BLaER1 (cell line): Measurements from ENCODE around the gene GRIA1.

Source experiments
- H3K27ac ChIP-seq: shearing (Covaris generic); formaldehyde crosslinking; 2 replicates; pipeline ENCODE4 v1.8.1; 2022
- H3K27me3 ChIP-seq: shearing (Covaris generic); formaldehyde crosslinking; 2 replicates; pipeline ENCODE4 v1.8.1; 2022
- H3K36me3 ChIP-seq: shearing (Covaris generic); formaldehyde crosslinking; 2 replicates; pipeline ENCODE4 v1.8.1; 2022
- H3K4me1 ChIP-seq: shearing (Covaris generic); formaldehyde crosslinking; 2 replicates; pipeline ENCODE4 v1.8.1; 2022
- H3K4me2 ChIP-seq: shearing (Covaris generic); formaldehyde crosslinking; 2 replicates; pipeline ENCODE4 v1.8.1; 2022
- H3K4me3 ChIP-seq: shearing (Covaris generic); formaldehyde crosslinking; 2 replicates; pipeline ENCODE4 v1.8.1; 2022
- H3K9ac ChIP-seq: shearing (Covaris generic); formaldehyde crosslinking; 2 replicates; pipeline ENCODE4 v1.8.1; 2022
- H3K9me3 ChIP-seq: shearing (Covaris generic); formaldehyde crosslinking; 2 replicates; pipeline ENCODE4 v1.8.1; 2022
- H4K20me1 ChIP-seq: shearing (Covaris generic); formaldehyde crosslinking; 2 replicates; pipeline ENCODE4 v1.8.1; 2022
- Cebpa-rat ChIP-seq: shearing (Covaris generic); IDR thresholded peaks from 2 replicates; pipeline ENCODE4 v1.8.1; 2022

Gene GRIA1

DNA sequence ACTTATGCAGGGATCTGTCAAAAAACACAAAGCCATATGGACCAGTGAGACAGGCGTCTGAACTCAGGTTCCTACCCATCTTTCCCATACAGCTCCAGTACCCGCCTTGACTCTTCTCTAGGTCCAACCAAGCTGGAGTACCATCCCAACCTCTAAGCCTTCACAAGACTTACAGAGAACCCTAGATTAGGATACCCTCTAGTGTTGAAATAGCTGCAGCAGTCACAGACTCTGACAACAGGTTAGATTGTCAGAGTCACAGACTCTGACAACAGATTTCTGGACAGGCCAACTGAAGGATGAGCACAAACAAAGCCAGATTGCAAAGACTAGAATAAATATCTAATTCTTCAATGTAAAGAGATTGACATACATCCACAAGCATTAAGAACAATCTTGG lies 266.1 kb downstream of the GRIA1 start:
- H3K36me3 ChIP-seq = no peaks in the 10 kb centered on the region
- H3K9ac ChIP-seq = no peak overlapping the region
- H3K4me1 ChIP-seq = no peaks in the 10 kb centered on the region
- H3K4me2 ChIP-seq = no peak overlapping the region
- H3K4me3 ChIP-seq = no peak overlapping the region
- H3K27ac ChIP-seq = no peak overlapping the region
- no peak for TF ChIP-seq Cebpa-rat
- no peaks in the 10 kb centered on the region for H4K20me1 ChIP-seq
- no peaks in the 10 kb centered on the region for H3K9me3 ChIP-seq
- no peaks in the 10 kb centered on the region for H3K27me3 ChIP-seq

DNA sequence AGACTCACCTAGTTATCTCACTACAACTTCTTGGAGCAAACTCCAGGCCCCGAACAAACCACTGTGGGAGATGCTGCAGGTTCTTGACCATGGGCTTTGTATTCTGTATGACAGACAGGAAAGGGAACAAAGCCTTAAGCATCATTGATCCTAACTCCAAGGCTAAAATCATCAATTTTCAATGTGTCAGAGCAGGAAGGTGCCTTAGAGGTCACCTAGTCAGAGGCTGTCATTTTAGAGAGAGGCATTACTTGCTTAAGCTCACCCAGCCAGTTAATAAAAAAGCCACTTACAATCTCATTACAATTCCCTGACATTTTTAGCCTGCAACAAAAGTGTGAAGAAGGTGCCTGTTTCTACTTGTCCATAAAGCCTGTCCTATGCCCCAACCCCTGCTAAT lies 275.5 kb downstream of the GRIA1 start:
- Histone ChIP-seq H3K4me3 (no peak overlapping the region), H3K4me1 (no peaks in the 10 kb centered on the region), H3K36me3 (no peaks in the 10 kb centered on the region), H3K27ac (no peak overlapping the region), H4K20me1 (no peaks in the 10 kb centered on the region), H3K27me3 (no peaks in the 10 kb centered on the region), H3K4me2 (no peak overlapping the region), H3K9ac (no peak overlapping the region), H3K9me3 (no peaks in the 10 kb centered on the region)
- TF ChIP-seq Cebpa-rat = no peak

DNA sequence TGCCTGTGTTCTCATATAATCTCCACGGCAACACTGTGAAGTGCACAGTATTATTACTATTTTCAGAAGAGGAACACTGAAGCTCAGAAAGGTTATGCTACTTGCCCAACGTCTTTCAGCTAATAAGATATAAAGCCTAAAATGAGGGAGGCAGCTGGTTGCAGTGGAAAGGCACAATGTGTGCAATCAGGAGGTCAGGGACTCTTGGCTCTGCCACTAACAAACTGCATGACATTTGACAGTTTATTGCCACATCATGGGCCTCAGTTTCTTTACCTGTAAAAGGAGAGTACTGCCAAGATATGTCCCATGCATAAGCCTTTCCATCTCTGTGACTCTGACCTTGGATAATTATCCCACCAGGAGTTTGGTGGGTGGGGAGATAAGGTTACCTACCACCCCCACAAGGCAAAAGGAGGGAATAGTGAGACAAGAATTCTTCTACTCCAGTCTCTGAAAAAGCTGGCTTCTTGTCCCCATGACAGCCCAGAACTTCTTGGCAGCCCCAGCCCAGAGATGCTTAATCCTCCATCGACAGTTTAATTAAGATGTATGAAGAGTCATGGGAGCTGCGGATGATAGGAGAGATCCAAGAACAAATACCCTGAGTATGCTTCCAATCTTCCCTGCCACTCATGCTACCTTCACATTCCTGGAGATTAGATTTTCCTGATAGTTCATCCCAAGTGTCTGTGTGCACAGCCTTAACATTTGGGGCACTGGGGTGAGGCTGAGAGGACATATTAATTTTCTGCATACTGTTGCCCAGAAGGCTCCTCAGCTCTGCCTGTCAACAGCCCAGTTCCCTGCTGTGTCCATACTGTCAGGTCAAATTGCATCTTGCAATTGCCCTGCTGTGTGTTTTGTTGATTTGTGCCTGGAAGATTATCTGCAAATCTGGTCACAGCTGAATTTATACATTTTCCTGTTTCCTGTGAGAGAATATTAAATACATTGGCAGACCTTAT lies 277.0 kb downstream of the GRIA1 start:
- H3K9me3 ChIP-seq = no peaks in the 10 kb centered on the region
- H3K4me2 ChIP-seq = no peak overlapping the region
- no peaks in the 10 kb centered on the region for H3K27me3 ChIP-seq
- no peaks in the 10 kb centered on the region for H3K4me1 ChIP-seq
- H4K20me1 ChIP-seq = no peaks in the 10 kb centered on the region
- no peak overlapping the region for H3K27ac ChIP-seq
- H3K4me3 ChIP-seq = no peak overlapping the region
- TF ChIP-seq Cebpa-rat = no peak
- no peaks in the 10 kb centered on the region for H3K36me3 ChIP-seq
- H3K9ac ChIP-seq = no peak overlapping the region

DNA sequence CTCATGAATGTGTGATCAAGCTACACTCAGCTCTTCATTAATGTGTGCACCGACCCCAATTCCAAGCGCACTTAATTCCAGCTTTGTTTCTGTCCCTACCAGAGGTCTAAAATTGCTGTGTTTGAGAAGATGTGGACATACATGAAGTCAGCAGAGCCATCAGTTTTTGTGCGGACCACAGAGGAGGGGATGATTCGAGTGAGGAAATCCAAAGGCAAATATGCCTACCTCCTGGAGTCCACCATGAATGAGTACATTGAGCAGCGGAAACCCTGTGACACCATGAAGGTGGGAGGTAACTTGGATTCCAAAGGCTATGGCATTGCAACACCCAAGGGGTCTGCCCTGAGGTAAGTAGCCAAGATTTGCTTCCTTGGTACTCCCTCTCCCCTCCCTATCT lies 279.6 kb downstream of the GRIA1 start:
- Histone ChIP-seq H3K9ac (no peak overlapping the region), H4K20me1 (no peaks in the 10 kb centered on the region), H3K4me1 (no peaks in the 10 kb centered on the region), H3K9me3 (no peaks in the 10 kb centered on the region), H3K4me2 (no peak overlapping the region), H3K27me3 (no peaks in the 10 kb centered on the region), H3K4me3 (no peak overlapping the region), H3K36me3 (no peaks in the 10 kb centered on the region), H3K27ac (no peak overlapping the region)
- TF ChIP-seq Cebpa-rat = no peak

DNA sequence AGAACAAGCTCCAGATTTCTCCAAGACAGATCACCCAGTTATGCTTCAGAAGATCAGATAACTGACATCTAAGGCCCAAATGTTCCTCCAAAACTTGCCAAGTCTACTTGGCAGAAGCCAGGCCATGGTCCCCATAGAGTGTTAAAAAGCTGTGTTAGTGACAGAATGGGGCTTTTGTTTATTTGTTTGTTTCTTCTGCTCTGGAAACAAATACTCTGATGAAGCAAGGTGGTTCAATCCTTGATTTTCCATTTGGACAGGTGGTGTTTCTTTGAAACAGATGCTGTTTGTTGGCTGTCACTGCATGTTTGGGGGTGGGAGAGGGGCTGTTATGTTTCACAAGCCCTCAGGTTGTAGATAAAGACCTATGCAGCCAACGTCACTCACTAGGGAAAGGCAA lies 284.2 kb downstream of the GRIA1 start:
- Histone ChIP-seq H3K9me3 (no peaks in the 10 kb centered on the region), H3K4me1 (no peaks in the 10 kb centered on the region), H3K4me3 (no peak overlapping the region), H3K36me3 (no peaks in the 10 kb centered on the region), H3K27ac (no peak overlapping the region), H3K9ac (no peak overlapping the region), H3K4me2 (no peak overlapping the region), H4K20me1 (no peaks in the 10 kb centered on the region), H3K27me3 (no peaks in the 10 kb centered on the region)
- TF ChIP-seq Cebpa-rat = no peak

DNA sequence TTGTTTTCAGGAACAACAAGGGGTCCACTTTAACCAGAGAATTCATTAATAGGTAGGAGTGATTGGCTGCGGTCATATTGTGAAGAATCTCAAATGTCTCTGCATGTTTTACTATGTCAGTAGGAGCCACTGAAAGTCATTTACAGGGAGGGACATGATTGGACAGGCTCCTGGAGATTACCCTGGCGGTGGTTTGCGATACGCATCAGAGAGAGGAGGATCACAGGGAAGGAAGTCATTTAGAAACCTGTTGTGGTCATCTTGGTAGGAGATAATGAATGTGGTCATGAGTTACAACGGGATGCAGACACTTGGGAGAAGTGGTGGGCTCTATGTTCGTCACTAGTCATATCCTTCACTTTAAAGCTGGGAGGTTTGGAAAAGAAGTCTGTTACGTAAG lies 285.5 kb downstream of the GRIA1 start:
- no peaks in the 10 kb centered on the region for H3K4me1 ChIP-seq
- no peak overlapping the region for H3K4me2 ChIP-seq
- H3K36me3 ChIP-seq = no peaks in the 10 kb centered on the region
- H3K27me3 ChIP-seq = no peaks in the 10 kb centered on the region
- H3K9me3 ChIP-seq = no peaks in the 10 kb centered on the region
- no peak overlapping the region for H3K9ac ChIP-seq
- H3K4me3 ChIP-seq = no peak overlapping the region
- H3K27ac ChIP-seq = no peak overlapping the region
- H4K20me1 ChIP-seq = no peaks in the 10 kb centered on the region
- TF ChIP-seq Cebpa-rat = no peak

DNA sequence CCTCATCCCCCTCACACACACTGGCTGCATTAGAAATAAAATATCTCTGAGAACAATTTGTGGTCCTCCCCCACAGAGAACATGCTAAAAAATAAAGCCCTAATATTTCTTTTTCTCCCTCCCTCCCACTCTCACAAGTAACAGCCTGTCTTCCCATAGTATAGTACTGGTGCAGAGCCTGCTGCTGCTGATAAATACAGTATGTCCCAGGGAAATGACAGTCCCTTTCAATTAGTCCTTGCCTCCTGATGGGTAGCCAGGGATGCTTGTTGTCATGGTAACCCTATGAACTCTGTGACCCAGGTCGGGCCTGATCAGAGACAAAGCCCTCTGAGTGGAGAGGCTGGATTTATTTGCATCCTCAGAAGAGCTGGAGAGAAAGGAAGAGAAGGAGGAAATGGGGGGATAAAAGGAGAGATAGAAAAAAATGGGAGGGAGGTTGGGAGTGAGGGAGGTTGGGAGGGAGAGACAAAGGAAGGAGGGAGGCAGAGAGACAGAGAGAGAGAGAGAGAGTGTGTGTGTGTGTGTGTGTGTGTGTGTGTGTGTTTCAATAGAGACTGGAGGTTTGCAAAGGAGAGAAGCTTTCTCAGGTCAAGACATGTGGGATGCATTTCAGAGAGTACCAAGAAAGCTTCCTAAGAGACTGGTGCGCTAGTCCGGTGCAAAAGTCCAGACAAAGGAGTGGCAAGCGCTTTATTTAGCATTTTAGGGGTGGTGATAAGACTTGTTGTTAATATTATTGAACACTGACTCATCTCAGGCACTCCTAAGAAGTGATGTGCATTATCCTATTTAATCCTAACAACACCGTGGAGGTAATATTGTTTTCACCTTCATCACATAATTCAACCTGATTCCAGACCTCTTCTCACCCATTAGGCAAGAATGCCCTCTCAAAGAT lies 287.5 kb downstream of the GRIA1 start:
- no peak for TF ChIP-seq Cebpa-rat

DNA sequence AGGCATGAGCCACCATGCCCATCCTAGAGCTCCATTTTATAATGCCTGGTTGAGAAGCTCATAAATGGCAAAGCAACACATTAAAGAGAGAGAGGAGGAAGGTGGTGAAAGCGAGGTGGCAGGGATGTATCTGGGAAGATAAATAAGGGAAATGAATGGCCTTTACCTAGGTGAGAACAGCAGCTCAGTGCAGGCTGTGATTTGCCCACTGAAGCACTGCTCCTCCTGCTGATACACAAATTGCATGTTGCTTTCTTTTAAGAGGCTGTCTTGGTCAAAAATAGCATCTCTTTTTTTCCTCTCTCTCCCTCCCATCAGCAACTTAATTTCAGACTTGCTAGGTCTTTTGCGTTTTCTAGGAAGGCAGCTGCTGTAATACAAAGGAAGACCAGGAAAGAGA lies 289.4 kb downstream of the GRIA1 start:
- H3K9me3 ChIP-seq = no peaks in the 10 kb centered on the region
- H3K4me3 ChIP-seq = no peak overlapping the region
- no peaks in the 10 kb centered on the region for H3K36me3 ChIP-seq
- H4K20me1 ChIP-seq = no peaks in the 10 kb centered on the region
- H3K27me3 ChIP-seq = no peaks in the 10 kb centered on the region
- no peak overlapping the region for H3K4me2 ChIP-seq
- no peaks in the 10 kb centered on the region for H3K4me1 ChIP-seq
- H3K9ac ChIP-seq = no peak overlapping the region
- no peak overlapping the region for H3K27ac ChIP-seq
- no peak for TF ChIP-seq Cebpa-rat

More for the DNA sequence above, 287.5 kb downstream of the GRIA1 start:
- H3K9ac ChIP-seq = no peak overlapping the region
- H3K4me3 ChIP-seq = no peak overlapping the region
- H3K27me3 ChIP-seq = no peaks in the 10 kb centered on the region
- H3K27ac ChIP-seq = no peak overlapping the region
- no peaks in the 10 kb centered on the region for H3K9me3 ChIP-seq
- H3K4me2 ChIP-seq = no peak overlapping the region
- no peaks in the 10 kb centered on the region for H3K4me1 ChIP-seq
- no peaks in the 10 kb centered on the region for H4K20me1 ChIP-seq
- H3K36me3 ChIP-seq = no peaks in the 10 kb centered on the region

DNA sequence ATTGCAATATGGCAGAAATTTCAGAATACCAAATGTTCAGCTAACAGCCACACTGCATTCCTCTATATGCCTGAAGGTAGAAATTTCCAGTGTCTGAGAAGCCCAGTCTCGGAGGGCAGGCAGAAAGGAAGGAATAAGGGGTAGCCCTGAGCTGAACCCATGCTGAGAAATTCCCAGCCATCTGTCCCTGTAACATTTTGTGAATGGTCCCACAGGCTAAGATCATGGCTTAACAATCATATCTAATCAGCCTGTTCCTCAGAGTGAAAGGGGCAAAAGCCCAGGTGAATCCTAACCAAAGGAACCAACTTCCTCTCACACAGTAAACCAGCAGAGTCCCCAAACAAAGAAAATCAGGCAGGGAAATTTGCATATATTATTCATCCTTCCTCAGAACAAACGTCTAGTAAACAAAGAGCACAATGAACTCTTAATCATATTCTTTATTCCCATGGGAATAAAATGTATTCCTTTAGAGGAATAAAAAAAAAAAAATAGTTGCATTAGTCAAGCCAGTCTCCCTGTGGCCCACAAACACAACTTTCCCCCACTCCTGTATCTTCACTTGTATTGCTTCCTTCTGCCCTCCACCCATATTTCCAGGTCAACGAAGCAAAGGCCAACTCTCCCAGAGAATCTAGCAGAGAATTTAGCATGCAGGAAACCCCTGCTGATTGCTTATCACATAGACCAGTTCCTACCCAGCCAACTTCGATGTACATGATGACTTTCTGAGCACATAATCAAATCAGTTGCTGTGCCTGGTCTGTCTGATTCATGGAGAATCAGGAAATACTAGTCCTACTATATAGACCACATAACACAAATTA lies 290.6 kb downstream of the GRIA1 start:
- Histone ChIP-seq H3K36me3 (no peaks in the 10 kb centered on the region), H3K4me3 (no peak overlapping the region), H3K4me1 (no peaks in the 10 kb centered on the region), H4K20me1 (no peaks in the 10 kb centered on the region), H3K27me3 (no peaks in the 10 kb centered on the region), H3K27ac (no peak overlapping the region), H3K4me2 (no peak overlapping the region), H3K9me3 (no peaks in the 10 kb centered on the region), H3K9ac (no peak overlapping the region)
- TF ChIP-seq Cebpa-rat = no peak
